Mammary epithelial cell (primary cell): ENCODE data around the gene CD320.

ENCODE experiments used
- EZH2 ChIP-seq: IDR thresholded peaks from 2 replicates; pipeline ENCODE4 v1.6.1; 2012; ENCODE audit warnings: low read length, inconsistent platforms, borderline replicate concordance
- TF ChIP-seq, protein P1 (sequence below), 2 donors: IDR thresholded peaks in 1 of 2; conservative IDR thresholded peaks in 1 of 2; 2 replicates each; pipeline ENCODE4 v1.5.1; 2011 to 2012; ENCODE audit warnings: inconsistent platforms in 2 of 2, low read length in 2 of 2, mild to moderate bottlenecking in 2 of 2, control low read depth in 1 of 2, low read depth in 1 of 2; ENCODE audit not compliant: insufficient read depth in 1 of 2; ENCODE audit errors: extremely low read depth in 1 of 2

DNA sequence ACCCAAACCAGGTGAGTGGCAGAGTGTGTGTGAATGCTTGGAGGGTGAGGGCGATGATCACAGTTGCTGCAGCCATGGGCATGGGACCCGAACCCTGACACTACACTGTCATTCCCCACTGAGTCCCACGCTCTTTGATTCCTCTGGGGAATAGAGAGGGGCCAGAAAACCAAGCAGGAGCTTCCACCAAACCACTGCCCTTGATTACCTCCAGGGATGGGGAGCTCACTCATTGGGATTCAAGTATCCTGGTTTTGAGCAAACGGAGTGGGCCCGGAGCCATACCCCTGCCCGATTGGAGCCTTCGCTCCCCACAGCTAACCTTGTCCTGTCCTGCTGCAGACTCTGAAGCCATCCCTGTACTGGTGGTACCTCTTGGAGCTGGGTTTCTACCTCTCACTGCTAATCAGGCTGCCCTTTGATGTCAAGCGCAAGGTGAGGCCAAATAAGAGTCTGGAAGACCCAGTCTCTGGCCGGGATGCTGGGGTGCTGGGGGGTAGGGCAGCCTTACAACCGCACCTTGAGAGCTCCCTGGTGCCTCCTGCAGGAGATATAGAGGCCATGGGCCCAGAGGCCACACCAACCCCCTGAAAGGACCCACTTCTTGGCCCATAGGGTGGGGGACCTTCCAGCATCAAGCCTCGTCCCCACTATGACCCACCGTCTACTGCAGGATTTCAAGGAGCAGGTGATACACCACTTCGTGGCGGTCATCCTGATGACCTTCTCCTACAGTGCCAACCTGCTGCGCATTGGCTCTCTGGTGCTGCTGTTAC lies 51.7 kb downstream of the CD320 start:
- TF ChIP-seq, protein P1, sequence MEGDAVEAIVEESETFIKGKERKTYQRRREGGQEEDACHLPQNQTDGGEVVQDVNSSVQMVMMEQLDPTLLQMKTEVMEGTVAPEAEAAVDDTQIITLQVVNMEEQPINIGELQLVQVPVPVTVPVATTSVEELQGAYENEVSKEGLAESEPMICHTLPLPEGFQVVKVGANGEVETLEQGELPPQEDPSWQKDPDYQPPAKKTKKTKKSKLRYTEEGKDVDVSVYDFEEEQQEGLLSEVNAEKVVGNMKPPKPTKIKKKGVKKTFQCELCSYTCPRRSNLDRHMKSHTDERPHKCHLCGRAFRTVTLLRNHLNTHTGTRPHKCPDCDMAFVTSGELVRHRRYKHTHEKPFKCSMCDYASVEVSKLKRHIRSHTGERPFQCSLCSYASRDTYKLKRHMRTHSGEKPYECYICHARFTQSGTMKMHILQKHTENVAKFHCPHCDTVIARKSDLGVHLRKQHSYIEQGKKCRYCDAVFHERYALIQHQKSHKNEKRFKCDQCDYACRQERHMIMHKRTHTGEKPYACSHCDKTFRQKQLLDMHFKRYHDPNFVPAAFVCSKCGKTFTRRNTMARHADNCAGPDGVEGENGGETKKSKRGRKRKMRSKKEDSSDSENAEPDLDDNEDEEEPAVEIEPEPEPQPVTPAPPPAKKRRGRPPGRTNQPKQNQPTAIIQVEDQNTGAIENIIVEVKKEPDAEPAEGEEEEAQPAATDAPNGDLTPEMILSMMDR (conservative IDR thresholded peaks at IDR 0.05 in 1 of 2, IDR thresholded peaks at IDR 0.05 in 1 of 2; ENCODE audit: extremely low read depth in 1 of 2, insufficient read depth in 1 of 2, low read depth in 1 of 2, low read length in 2 of 2) = no peak
- TF ChIP-seq EZH2 = no peak
